Keratinocyte (primary cell): ENCODE data around the gene EFR3B.

Experiments used
- CTCF ChIP-seq, 3 experiments: IDR thresholded peaks in 1 of 3; conservative IDR thresholded peaks in 1 of 3; optimal IDR thresholded peaks in 1 of 3; 2 replicates in 2 of 3; 3 replicates in 1 of 3; pipeline versions ENCODE3 to v1.5.1; 2011; ENCODE audit warnings: low read length in 3 of 3, mild to moderate bottlenecking in 3 of 3, moderate library complexity in 2 of 3, control low read depth in 1 of 3, inconsistent platforms in 1 of 3; ENCODE audit not compliant: insufficient read depth in 2 of 3; ENCODE audit errors: extremely low read depth in 1 of 3
- EZH2 ChIP-seq: IDR thresholded peaks from one replicate; pipeline ENCODE4 v1.6.1; 2012; ENCODE audit warnings: inconsistent platforms, mild to moderate bottlenecking, low read length, moderate library complexity

GRCh38 chr2:25125189-25125588, 83.3 kb downstream of the EFR3B start:
- TF ChIP-seq CTCF (optimal IDR thresholded peaks at IDR 0.05 in 1 of 3, IDR thresholded peaks at IDR 0.05 in 1 of 3, conservative IDR thresholded peaks at IDR 0.05 in 1 of 3; ENCODE audit: extremely low read depth in 1 of 3, insufficient read depth in 2 of 3, low read length in 3 of 3) (no peak), EZH2 (no peak)
